GM20000 (cell line): ENCODE data around the gene C20orf141.

Source experiments
- DNase-seq: peaks from one replicate; pipeline ENCODE4 v3.0.0; 2012; ENCODE audit warnings: low spot score
- CTCF ChIP-seq: IDR thresholded peaks from 2 replicates; pipeline ENCODE4 v1.5.1; 2012; ENCODE audit warnings: mild to moderate bottlenecking, control low read depth; ENCODE audit errors: extremely low read depth, missing control alignments

Gene C20orf141

GRCh38 chr20:2816583-2817340 lies 2.0 kb downstream of the C20orf141 start:
- no peak for TF ChIP-seq CTCF
- no peak for DNase-seq

- DNase-seq, result no peak
- no peak for TF ChIP-seq CTCF
These were observed 2.5 kb downstream of the C20orf141 start for GRCh38 chr20:2817341-2817726.

GRCh38 chr20:2817891-2818595 lies 3.3 kb downstream of the C20orf141 start:
- DNase-seq, result no peak
- no peak for TF ChIP-seq CTCF

GRCh38 chr20:2820084-2820895 lies 5.5 kb downstream of the C20orf141 start:
- DNase-seq, result no peak
- no peak for TF ChIP-seq CTCF

- TF ChIP-seq CTCF, result no peak
- DNase-seq, result peak; percentile 17
These were observed 6.4 kb downstream of the C20orf141 start for GRCh38 chr20:2820896-2821869.

- DNase-seq, result peak; percentile 60
- TF ChIP-seq CTCF, result no peak
These were observed 7.3 kb downstream of the C20orf141 start for GRCh38 chr20:2822073-2822472.
